ENCODE measurements around the gene KLK12.

KLK12 gene

GRCh38 chr19:51044327-51044726 is 9.5 kb upstream of the KLK12 start:
- no peak for DNase-seq

- no peak for DNase-seq
Measured at GRCh38 chr19:51043497-51043896, 8.7 kb upstream of the KLK12 start.

GRCh38 chr19:51040151-51040550 is 5.3 kb upstream of the KLK12 start:
- DNase-seq = no peak

- DNase-seq = no peak
Measured at GRCh38 chr19:51036519-51036918, 1.7 kb upstream of the KLK12 start.

- no peak for DNase-seq
Measured at GRCh38 chr19:51031880-51032225, 2.9 kb downstream of the KLK12 start.

- DNase-seq = no peak
Measured at GRCh38 chr19:51031220-51031879, 3.5 kb downstream of the KLK12 start.

GRCh38 chr19:51030631-51031030 is 4.2 kb downstream of the KLK12 start:
- no peak for DNase-seq

GRCh38 chr19:51029718-51030117 is 5.1 kb downstream of the KLK12 start:
- no peak for DNase-seq

GRCh38 chr19:51027873-51028272 is 6.9 kb downstream of the KLK12 start:
- DNase-seq = no peak

GRCh38 chr19:51027126-51027806 is 7.5 kb downstream of the KLK12 start:
- DNase-seq = no peak

- DNase-seq = no peak
Measured at GRCh38 chr19:51026554-51026831, 8.3 kb downstream of the KLK12 start, which contains the start of gene KLK11. Gene KLK11 (minus strand): TSS chr19:51026616. CDS start chr19:51025631, 985 bp downstream.

- DNase-seq = no peak
Measured at GRCh38 chr19:51025809-51026553, 8.8 kb downstream of the KLK12 start.

- no peak for DNase-seq
Measured at GRCh38 chr19:51025401-51025800, 9.4 kb downstream of the KLK12 start.

GRCh38 chr19:51024924-51025323 is 9.9 kb downstream of the KLK12 start:
- DNase-seq = no peak

- DNase-seq = no peak
Measured at GRCh38 chr19:51023946-51024345, 10.9 kb downstream of the KLK12 start.

GRCh38 chr19:51022526-51022925 is 12.3 kb downstream of the KLK12 start:
- DNase-seq = no peak

- peak; percentile 23 for DNase-seq
Measured at GRCh38 chr19:51020988-51021651, 13.7 kb downstream of the KLK12 start.

- no peak for DNase-seq
Measured at GRCh38 chr19:51019544-51019925, 15.3 kb downstream of the KLK12 start, which contains the start of gene KLK10. Gene KLK10 (minus strand): TSS chr19:51019709. CDS start chr19:51019130, 579 bp downstream.

- no peak for DNase-seq
Measured at GRCh38 chr19:51018745-51019543, 15.9 kb downstream of the KLK12 start.

- DNase-seq = peak; percentile 19
Measured at GRCh38 chr19:51016798-51017683, 17.8 kb downstream of the KLK12 start.

- DNase-seq = no peak
Measured at GRCh38 chr19:51015691-51016267, 19.0 kb downstream of the KLK12 start.

Measured in activated CD4-positive, alpha-beta T cell treated with anti-CD3 and anti-CD28 coated beads, Interleukin-2, Interleukin-6, amounts not matched to agents 100 ng/mL and 50 ng/mL, durations not matched to agents 16 hours and 8 hours (primary cell).